Hepatocyte (in vitro differentiated cells): Measurements from ENCODE around the gene LRRC8D. TPM values are rescaled to one million over a fixed set of nuclear protein-coding genes. Genes with fewer than 3 reads are reported as not detected.

Experiments used
- DNase-seq: peaks from one replicate; pipeline ENCODE4 v3.0.0-alpha.2; 2016; ENCODE audit warnings: low spot score
- H2AFZ ChIP-seq: fragments of 200-600 bp; sonication (generic); 2 replicates; pipeline ENCODE4 v1.6.0; 2016; ENCODE audit warnings: antibody characterized with exemption, mild to moderate bottlenecking
- H3K27ac ChIP-seq: fragments of 200-600 bp; sonication (generic); 2 replicates; pipeline ENCODE4 v1.5.1; 2016; ENCODE audit warnings: mild to moderate bottlenecking
- H3K27me3 ChIP-seq: fragments of 200-600 bp; sonication (generic); 2 replicates; pipeline ENCODE4 v1.6.1; 2016
- H3K36me3 ChIP-seq: fragments of 200-600 bp; sonication (generic); replicated peaks from 2 replicates; pipeline ENCODE4 v1.5.1; 2016; ENCODE audit warnings: low read depth; ENCODE audit not compliant: insufficient read depth
- H3K4me1 ChIP-seq: fragments of 200-600 bp; sonication (generic); 2 replicates; pipeline ENCODE4 v1.5.1; 2016; ENCODE audit warnings: mild to moderate bottlenecking, moderate library complexity; ENCODE audit not compliant: insufficient read depth
- H3K4me2 ChIP-seq: fragments of 200-600 bp; sonication (generic); 2 replicates; pipeline ENCODE4 v1.6.0; 2016
- H3K4me3 ChIP-seq: fragments of 200-600 bp; sonication (generic); 2 replicates; pipeline ENCODE4 v1.5.1; 2016; ENCODE audit warnings: mild to moderate bottlenecking
- H3K79me2 ChIP-seq: fragments of 200-600 bp; sonication (generic); 2 replicates; pipeline ENCODE4 v1.6.0; 2017; ENCODE audit warnings: mild to moderate bottlenecking
- H3K9me2 ChIP-seq: fragments of 200-600 bp; sonication (generic); replicated peaks from 2 replicates; pipeline ENCODE4 v1.6.0; 2017; ENCODE audit warnings: mild to moderate bottlenecking; ENCODE audit not compliant: insufficient read depth
- H3K9me3 ChIP-seq: fragments of 200-600 bp; sonication (generic); 2 replicates; pipeline ENCODE4 v1.5.1; 2016; ENCODE audit warnings: low read depth, mild to moderate bottlenecking
- H4K20me1 ChIP-seq: fragments of 200-600 bp; sonication (generic); 2 replicates; pipeline ENCODE4 v1.6.0; 2016; ENCODE audit warnings: mild to moderate bottlenecking; ENCODE audit not compliant: insufficient read depth, poor library complexity, severe bottlenecking
- EZH2 ChIP-seq: fragments of 200-600 bp; sonication (generic); IDR thresholded peaks from 2 replicates; pipeline ENCODE4 v1.6.1; 2016; ENCODE audit warnings: antibody characterized with exemption, mild to moderate bottlenecking, borderline replicate concordance
- EZH2phosphoT487 ChIP-seq: fragments of 200-600 bp; sonication (generic); IDR thresholded peaks from one replicate; pipeline ENCODE4 v1.6.1; 2018; ENCODE audit warnings: antibody characterized with exemption, mild to moderate bottlenecking, low read depth, moderate library complexity; ENCODE audit not compliant: unreplicated experiment, severe bottlenecking
- WGBS: methylation state at CpG from one replicate; pipeline ENCODE4 v1.1.6; 2016; ENCODE audit warnings: low lambda C conversion rate; ENCODE audit errors: missing lambda C conversion rate; 5-methylcytosine and 5-hydroxymethylcytosine counted together
- polyA plus RNA-seq: library from polyadenylated mRNA; unstranded; fragments of >200 nt; fragmentation: Nextera tagmentation; extraction: Ambion mirVana; gene quantifications from 2 replicates; pipeline ENCODE4 v1.2.1, GENCODE V29; 2016
- total RNA-seq: library from RNA; depleted of rRNA; stranded (reverse); fragments of >200 nt; gene quantifications from 2 replicates; pipeline ENCODE4 v1.2.3, GENCODE V29; 2014
- TF ChIP-seq, protein P1 (sequence below): fragments of 200-600 bp; sonication (generic); IDR thresholded peaks from 2 replicates; pipeline ENCODE4 v1.5.1; 2016; ENCODE audit warnings: antibody characterized with exemption, mild to moderate bottlenecking; ENCODE audit not compliant: poor library complexity

Gene LRRC8D
- total and polyA plus RNA-seq, 2 experiments from 2014 or later, result 15.1 to 28.9 TPM

- Histone ChIP-seq H3K9me3 (no peaks in the 10 kb centered on the region), H3K4me2 (no peak overlapping the region), H3K27me3 (no peaks in the 10 kb centered on the region), H3K4me3 (no peak overlapping the region), H2AFZ (no peak overlapping the region), H4K20me1 (no peaks in the 10 kb centered on the region), H3K4me1 (no peaks in the 10 kb centered on the region), H3K36me3 (no peaks in the 10 kb centered on the region), H3K79me2 (no peaks in the 10 kb centered on the region), H3K27ac (no peak overlapping the region), H3K9me2 (no peaks in the 10 kb centered on the region)
- WGBS, result 92% methylated on average over 6 of the region's 6 CpGs
- DNase-seq, result no peak
- no peak for TF ChIP-seq EZH2
- no peak for TF ChIP-seq EZH2phosphoT487
- TF ChIP-seq, protein P1, sequence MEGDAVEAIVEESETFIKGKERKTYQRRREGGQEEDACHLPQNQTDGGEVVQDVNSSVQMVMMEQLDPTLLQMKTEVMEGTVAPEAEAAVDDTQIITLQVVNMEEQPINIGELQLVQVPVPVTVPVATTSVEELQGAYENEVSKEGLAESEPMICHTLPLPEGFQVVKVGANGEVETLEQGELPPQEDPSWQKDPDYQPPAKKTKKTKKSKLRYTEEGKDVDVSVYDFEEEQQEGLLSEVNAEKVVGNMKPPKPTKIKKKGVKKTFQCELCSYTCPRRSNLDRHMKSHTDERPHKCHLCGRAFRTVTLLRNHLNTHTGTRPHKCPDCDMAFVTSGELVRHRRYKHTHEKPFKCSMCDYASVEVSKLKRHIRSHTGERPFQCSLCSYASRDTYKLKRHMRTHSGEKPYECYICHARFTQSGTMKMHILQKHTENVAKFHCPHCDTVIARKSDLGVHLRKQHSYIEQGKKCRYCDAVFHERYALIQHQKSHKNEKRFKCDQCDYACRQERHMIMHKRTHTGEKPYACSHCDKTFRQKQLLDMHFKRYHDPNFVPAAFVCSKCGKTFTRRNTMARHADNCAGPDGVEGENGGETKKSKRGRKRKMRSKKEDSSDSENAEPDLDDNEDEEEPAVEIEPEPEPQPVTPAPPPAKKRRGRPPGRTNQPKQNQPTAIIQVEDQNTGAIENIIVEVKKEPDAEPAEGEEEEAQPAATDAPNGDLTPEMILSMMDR, result no peak
Observed at GRCh38 chr1:89779151-89779940, 41.5 kb upstream of the LRRC8D start.

GRCh38 chr1:89780721-89781120, 40.1 kb upstream of the LRRC8D start:
- Histone ChIP-seq H3K79me2 (no peaks in the 10 kb centered on the region), H3K9me3 (no peaks in the 10 kb centered on the region), H3K27ac (no peak overlapping the region), H3K36me3 (no peaks in the 10 kb centered on the region), H3K27me3 (no peaks in the 10 kb centered on the region), H3K4me2 (no peak overlapping the region), H3K4me1 (no peaks in the 10 kb centered on the region), H4K20me1 (no peaks in the 10 kb centered on the region), H3K9me2 (no peaks in the 10 kb centered on the region), H2AFZ (no peak overlapping the region), H3K4me3 (no peak overlapping the region)
- DNase-seq, result peak; percentile 16
- TF ChIP-seq EZH2, result no peak
- TF ChIP-seq, protein P1, result peak; percentile 41
- 90% methylated on average over 2 of the region's 2 CpGs for WGBS

DNA sequence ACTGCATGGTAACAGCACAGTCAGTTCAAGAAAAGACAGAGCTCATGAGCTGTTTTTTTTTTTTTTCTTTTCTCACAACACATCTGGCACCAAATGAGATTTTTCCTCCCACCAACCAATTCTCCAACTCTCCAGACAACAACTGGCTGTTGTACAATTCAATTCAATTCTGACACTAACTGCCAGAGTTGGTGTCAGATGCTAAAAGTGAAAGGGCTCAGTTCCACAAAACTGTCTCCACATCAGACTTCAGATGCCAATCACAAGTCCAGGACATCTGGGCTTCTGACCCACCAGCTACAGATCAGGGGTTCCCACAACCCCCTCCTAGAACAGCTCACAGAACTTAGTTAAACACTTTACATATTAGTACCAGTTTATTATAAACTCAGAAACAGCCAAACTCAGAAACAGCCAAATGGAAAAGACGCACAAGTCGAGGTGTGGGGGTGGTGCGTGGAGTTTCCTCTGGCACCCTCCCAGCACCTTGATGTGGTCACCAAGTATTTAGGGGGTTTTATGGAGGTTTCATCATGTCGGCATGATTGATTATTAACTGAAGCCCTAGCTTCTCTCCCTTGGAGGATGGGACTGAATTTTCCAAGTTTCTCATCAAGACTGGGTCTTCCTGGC, 39.2 kb upstream of the LRRC8D start:
- TF ChIP-seq, protein P1, result no peak
- TF ChIP-seq EZH2phosphoT487, result no peak
- no peaks in the 10 kb centered on the region for H3K79me2 ChIP-seq
- H3K27ac ChIP-seq, result no peak overlapping the region
- DNase-seq, result no peak
- 66% methylated on average over 4 of the region's 4 CpGs for WGBS
- H4K20me1 ChIP-seq, result no peaks in the 10 kb centered on the region
- no peaks in the 10 kb centered on the region for H3K9me2 ChIP-seq
- H3K4me3 ChIP-seq, result no peak overlapping the region
- H3K36me3 ChIP-seq, result no peaks in the 10 kb centered on the region
- H3K4me1 ChIP-seq, result no peaks in the 10 kb centered on the region
- H2AFZ ChIP-seq, result no peak overlapping the region
- no peaks in the 10 kb centered on the region for H3K27me3 ChIP-seq
- H3K4me2 ChIP-seq, result no peak overlapping the region
- no peaks in the 10 kb centered on the region for H3K9me3 ChIP-seq
